Hypothalamus (tissue), 51 donors: ENCODE results near the gene ARHGAP32.

Experiments
- DNase-seq, 51 donors: peaks; one replicate each; lab custom pipeline; 2025; lab: John Stamatoyannopoulos, UW

Gene ARHGAP32

DNA sequence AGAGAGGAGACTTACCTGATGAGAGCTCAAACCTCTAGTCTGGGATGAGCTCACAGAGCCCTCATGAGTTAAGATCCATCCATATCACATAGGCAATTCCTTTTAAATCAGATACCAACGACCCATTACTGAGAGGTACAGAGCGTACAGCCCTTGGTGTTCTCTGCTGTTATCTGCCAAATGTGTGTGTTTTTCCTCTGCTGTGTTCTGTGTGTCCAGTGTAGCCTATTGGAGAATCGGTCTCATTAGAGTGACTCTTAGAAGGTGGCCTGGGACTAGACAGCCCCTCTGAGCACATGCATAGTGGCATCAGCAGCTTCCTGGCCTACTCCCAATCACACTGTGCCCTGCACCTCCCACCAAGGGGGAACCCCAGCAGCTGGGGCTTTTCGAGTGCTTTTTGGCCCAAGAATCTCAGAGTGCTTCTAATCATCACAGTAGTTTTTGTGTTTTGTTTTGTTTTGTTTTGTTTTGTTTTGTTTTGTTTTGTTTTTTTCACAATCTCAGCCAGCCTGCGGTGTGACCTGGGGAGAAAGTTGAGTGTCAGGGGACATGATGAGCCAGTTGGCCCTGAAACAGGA is 274.9 kb downstream of the ARHGAP32 start:
- DNase-seq, result no peak

DNA sequence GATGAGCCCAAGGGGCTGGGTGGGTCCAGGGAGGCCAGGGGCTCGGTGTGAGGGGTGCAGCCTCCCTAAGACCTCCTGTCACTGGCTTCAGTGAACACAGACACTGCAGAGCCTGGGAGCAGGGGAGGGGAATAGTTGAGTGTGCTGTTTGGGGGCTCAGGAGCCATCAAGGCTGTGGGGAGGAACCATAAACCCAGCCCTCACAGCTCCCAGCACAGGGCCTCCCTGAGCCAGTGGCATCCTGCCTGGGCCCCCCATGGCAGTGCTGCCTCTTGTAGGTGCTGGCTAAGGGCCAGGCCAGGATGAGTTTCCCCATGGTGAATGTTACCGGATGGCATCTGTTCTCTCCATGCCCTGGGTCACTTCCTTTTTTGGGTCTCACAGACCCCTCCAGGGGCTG is 275.4 kb downstream of the ARHGAP32 start:
- no peak for DNase-seq

DNA sequence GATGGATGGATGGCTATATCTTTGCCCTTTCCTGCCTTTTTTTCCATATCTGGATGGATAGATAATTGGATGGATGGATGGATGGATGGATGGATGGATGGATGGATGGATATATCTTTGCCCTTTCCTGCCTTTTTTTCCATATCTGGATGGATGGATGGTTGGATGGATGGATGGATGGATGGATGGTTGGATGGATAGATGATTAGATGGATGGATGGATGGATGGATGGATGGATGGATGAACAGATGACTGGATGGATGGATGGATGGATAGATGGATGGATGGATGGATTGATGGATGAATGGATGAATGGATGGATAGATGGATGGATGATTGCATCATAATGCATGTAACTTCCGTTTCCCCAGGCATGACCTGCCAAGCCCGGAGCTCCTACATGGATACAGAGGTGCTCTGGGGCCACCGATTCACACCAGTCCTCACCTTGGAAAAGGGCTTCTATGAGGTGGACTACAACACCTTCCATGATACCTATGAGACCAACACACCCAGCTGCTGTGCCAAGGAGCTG is 276.0 kb downstream of the ARHGAP32 start:
- DNase-seq, result no peak

DNA sequence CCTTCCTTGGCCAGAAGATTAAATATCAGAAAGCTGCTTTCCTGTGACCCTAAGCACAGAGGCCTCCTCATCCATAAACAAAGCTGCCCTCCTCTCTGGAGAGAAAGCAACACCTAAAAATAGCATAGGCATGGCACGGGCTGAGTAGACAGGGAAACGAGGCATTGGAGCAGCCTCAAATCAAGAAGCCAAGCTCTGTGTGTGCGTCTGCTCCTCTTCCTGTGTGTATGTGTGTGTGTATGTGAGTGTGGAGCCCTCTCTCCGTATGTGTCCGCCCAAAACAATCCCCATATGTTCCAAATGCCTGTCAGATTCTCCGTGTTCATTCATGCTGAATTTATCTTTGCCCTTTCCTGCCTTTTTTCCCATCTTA is 277.0 kb downstream of the ARHGAP32 start:
- no peak for DNase-seq
